Fibroblast of lung (primary cell): ENCODE data around the gene ELOVL5. TPM values are rescaled to one million over a fixed set of nuclear protein-coding genes. Genes with fewer than 3 reads are reported as not detected.

Source experiments
- DNase-seq, 2 donors: peaks; one replicate each; pipeline versions ENCODE4 v3.0.0 to v3.0.0-alpha.2; 2010; ENCODE audit warnings: low read depth in 2 of 2
- H2AFZ ChIP-seq: 2 replicates; pipeline ENCODE4 v1.5.1; 2012; ENCODE audit warnings: low read length, control low read depth, inconsistent platforms
- H3K27ac ChIP-seq: 2 replicates; pipeline ENCODE4 v1.5.1; 2011; ENCODE audit warnings: low read length, control low read depth; ENCODE audit not compliant: insufficient read depth
- H3K27me3 ChIP-seq: 2 replicates; pipeline ENCODE4 v1.5.1; 2011; ENCODE audit warnings: mild to moderate bottlenecking, low read length; ENCODE audit not compliant: control insufficient read depth, insufficient read depth
- H3K36me3 ChIP-seq: 2 replicates; pipeline ENCODE4 v1.5.1; 2011; ENCODE audit warnings: low read length; ENCODE audit not compliant: control insufficient read depth, insufficient read depth
- H3K4me1 ChIP-seq: 2 replicates; pipeline ENCODE4 v1.5.1; 2011; ENCODE audit warnings: low read length; ENCODE audit not compliant: control insufficient read depth, insufficient read depth; ENCODE audit errors: extremely low read depth
- H3K4me2 ChIP-seq: 2 replicates; pipeline ENCODE4 v1.5.1; 2011; ENCODE audit warnings: low read length, control low read depth; ENCODE audit not compliant: insufficient read depth; ENCODE audit errors: extremely low read depth
- H3K4me3 ChIP-seq, 4 experiments: fragments of 200-600 bp in 1 of 4; sonication (generic) in 1 of 4; replicated peaks in 1 of 4; 2 replicates each; pipeline ENCODE4 v1.5.1; 2011 to 2016; ENCODE audit warnings: low read length in 4 of 4, low read depth in 3 of 4, mild to moderate bottlenecking in 3 of 4, control low read depth in 2 of 4, inconsistent platforms in 1 of 4, mixed read lengths in 1 of 4; ENCODE audit not compliant: insufficient read depth in 1 of 4; ENCODE audit errors: control extremely low read depth in 1 of 4
- H3K79me2 ChIP-seq: 2 replicates; pipeline ENCODE4 v1.5.1; 2012; ENCODE audit warnings: mild to moderate bottlenecking, low read length, inconsistent platforms; ENCODE audit not compliant: control insufficient read depth, insufficient read depth
- H3K9ac ChIP-seq: 2 replicates; pipeline ENCODE4 v1.5.1; 2011; ENCODE audit warnings: mild to moderate bottlenecking, low read length, control low read depth; ENCODE audit not compliant: insufficient read depth
- H3K9me3 ChIP-seq: 2 replicates; pipeline ENCODE4 v1.5.1; 2012; ENCODE audit warnings: low read depth, low read length; ENCODE audit not compliant: control insufficient read depth, insufficient read depth
- H4K20me1 ChIP-seq: 2 replicates; pipeline ENCODE4 v1.5.1; 2011; ENCODE audit warnings: low read length; ENCODE audit not compliant: control insufficient read depth, insufficient read depth; ENCODE audit errors: extremely low read depth
- EZH2 ChIP-seq: IDR thresholded peaks from 2 replicates; pipeline ENCODE4 v1.5.1; 2012; ENCODE audit warnings: low read length, control low read depth, mild to moderate bottlenecking; ENCODE audit errors: missing control alignments
- polyA plus RNA-seq, 2 donors: library from polyadenylated mRNA; depleted of rRNA in 1 of 2; stranded (reverse) in 1 of 2; unstranded in 1 of 2; fragments of >200 nt; gene quantifications; 2 replicates each; pipeline ENCODE4 v1.2.1, GENCODE V29; 2011 to 2012; ENCODE audit warnings: missing spikeins in 1 of 2
- total RNA-seq: library from RNA; depleted of rRNA; stranded (reverse); fragments of >200 nt; gene quantifications from 2 replicates; pipeline ENCODE4 v1.2.1, GENCODE V29; 2014
- TF ChIP-seq, protein P1 (sequence below), 2 donors: IDR thresholded peaks in 1 of 2; conservative IDR thresholded peaks in 1 of 2; 1 replicate in 1 of 2; 2 replicates in 1 of 2; pipeline ENCODE4 v1.5.1; 2011 to 2012; ENCODE audit warnings: low read length in 2 of 2, control low read depth in 1 of 2, inconsistent platforms in 1 of 2, low read depth in 1 of 2, mild to moderate bottlenecking in 1 of 2

Gene ELOVL5
- total and polyA plus RNA-seq, 2 donors (not counting 1 experiment from before 2014, with no cell fraction given), result 67.7 to 96.7 TPM

DNA sequence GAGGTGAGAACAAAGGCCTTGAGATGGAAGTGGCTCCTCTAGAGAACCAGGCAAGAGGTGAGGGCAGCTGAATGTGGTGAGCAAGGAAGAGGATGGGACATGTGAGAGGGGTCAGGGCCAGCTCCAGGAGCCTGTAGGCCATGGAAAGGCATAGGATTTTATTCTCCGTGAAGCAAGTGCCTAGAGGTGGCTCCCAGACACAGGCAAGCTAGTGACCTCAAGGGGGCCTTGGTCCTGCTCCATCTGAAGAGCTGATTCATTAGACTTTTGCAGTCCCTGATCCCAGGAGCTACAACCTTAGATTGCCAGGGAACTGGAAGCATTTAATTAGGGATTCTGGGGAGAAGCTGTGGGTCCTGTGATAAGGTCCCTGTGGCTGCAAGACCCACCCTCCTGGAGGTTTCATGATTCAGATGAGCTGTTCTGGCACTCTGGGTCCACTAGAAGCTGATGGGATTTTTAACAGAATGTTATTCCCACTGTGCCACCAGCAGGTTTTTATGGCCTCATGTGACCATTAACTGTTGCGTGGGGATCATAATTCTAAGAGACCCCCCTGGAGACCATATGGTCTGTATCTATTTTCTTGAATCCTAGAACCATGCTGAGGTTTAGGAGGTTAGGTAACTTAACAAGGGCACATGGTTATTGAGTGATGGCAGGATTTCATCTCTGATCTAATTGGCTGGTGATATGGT lies 90.5 kb downstream of the ELOVL5 start:
- Histone ChIP-seq H3K4me3 (no peak overlapping the region), H3K4me2 (no peak overlapping the region), H3K79me2 (no peaks in the 10 kb centered on the region), H3K4me1 (no peaks in the 10 kb centered on the region), H3K9me3 (no peaks in the 10 kb centered on the region), H3K27ac (no peak overlapping the region), H3K36me3 (peaks cover 5% of the 10 kb centered on the region), H3K9ac (no peak overlapping the region), H4K20me1 (no peaks in the 10 kb centered on the region), H3K27me3 (no peaks in the 10 kb centered on the region), H2AFZ (no peak overlapping the region)
- DNase-seq, result no peak
- TF ChIP-seq, protein P1, sequence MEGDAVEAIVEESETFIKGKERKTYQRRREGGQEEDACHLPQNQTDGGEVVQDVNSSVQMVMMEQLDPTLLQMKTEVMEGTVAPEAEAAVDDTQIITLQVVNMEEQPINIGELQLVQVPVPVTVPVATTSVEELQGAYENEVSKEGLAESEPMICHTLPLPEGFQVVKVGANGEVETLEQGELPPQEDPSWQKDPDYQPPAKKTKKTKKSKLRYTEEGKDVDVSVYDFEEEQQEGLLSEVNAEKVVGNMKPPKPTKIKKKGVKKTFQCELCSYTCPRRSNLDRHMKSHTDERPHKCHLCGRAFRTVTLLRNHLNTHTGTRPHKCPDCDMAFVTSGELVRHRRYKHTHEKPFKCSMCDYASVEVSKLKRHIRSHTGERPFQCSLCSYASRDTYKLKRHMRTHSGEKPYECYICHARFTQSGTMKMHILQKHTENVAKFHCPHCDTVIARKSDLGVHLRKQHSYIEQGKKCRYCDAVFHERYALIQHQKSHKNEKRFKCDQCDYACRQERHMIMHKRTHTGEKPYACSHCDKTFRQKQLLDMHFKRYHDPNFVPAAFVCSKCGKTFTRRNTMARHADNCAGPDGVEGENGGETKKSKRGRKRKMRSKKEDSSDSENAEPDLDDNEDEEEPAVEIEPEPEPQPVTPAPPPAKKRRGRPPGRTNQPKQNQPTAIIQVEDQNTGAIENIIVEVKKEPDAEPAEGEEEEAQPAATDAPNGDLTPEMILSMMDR (conservative IDR thresholded peaks at IDR 0.05 in 1 of 2, IDR thresholded peaks at IDR 0.05 in 1 of 2; ENCODE audit: low read depth in 1 of 2, low read length in 2 of 2), result no peak
- TF ChIP-seq EZH2, result no peak

DNA sequence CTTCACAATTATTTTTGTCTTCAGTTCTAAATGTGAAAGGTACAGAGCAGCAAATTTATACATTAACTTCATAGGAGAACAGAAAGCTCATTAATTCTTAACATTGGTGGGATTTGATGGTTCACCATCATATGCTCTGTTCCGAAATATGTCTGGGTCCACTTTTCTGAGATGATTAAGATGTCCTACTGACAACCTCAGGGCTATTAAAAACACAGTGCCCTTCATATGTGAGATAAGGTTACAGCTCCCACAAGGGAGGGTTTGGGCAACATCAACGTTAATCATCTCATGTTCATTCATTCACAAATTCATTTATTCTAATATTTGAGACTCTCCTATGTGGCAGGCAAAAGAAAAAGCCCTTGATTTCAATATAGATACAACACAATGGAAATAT lies 91.2 kb downstream of the ELOVL5 start:
- H3K9me3 ChIP-seq, result no peaks in the 10 kb centered on the region
- no peak overlapping the region for H3K4me2 ChIP-seq
- no peak overlapping the region for H3K9ac ChIP-seq

DNA sequence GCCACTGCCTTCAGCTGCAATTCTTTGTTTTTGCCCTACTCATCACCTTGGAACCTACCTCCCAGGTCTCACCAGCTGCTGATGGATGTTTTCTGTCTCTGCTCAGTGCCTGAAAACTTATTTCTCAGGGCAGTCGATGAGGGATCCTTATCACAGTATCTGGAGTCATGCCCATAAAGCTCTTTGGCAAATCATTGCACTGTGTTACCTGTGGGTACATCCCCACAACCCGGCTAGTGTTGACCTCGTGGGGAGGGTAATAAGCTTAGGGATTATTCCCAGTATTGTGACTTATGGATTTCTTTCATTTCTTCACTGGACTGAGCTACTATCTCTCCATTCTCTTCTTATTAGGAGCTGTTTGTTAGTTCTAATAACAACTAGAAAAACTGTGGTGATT lies 91.7 kb downstream of the ELOVL5 start:
- Histone ChIP-seq H3K4me2 (no peak overlapping the region), H3K36me3 (peaks cover 5% of the 10 kb centered on the region), H3K9ac (no peak overlapping the region), H4K20me1 (no peaks in the 10 kb centered on the region), H2AFZ (no peak overlapping the region), H3K27me3 (no peaks in the 10 kb centered on the region), H3K4me1 (no peaks in the 10 kb centered on the region), H3K27ac (no peak overlapping the region), H3K79me2 (no peaks in the 10 kb centered on the region), H3K4me3 (no peak overlapping the region), H3K9me3 (no peaks in the 10 kb centered on the region)
- no peak for TF ChIP-seq EZH2
- TF ChIP-seq, protein P1 (conservative IDR thresholded peaks at IDR 0.05 in 1 of 2, IDR thresholded peaks at IDR 0.05 in 1 of 2; ENCODE audit: low read depth in 1 of 2, low read length in 2 of 2), result no peak
- DNase-seq, result no peak

More for the DNA sequence above, 91.2 kb downstream of the ELOVL5 start:
- H3K79me2 ChIP-seq, result no peaks in the 10 kb centered on the region
- no peak overlapping the region for H3K27ac ChIP-seq
- H3K27me3 ChIP-seq, result no peaks in the 10 kb centered on the region
- no peak overlapping the region for H2AFZ ChIP-seq
- no peak overlapping the region for H3K4me3 ChIP-seq
- no peaks in the 10 kb centered on the region for H4K20me1 ChIP-seq
- no peaks in the 10 kb centered on the region for H3K4me1 ChIP-seq
- DNase-seq, result no peak
- peaks cover 5% of the 10 kb centered on the region for H3K36me3 ChIP-seq
- TF ChIP-seq, protein P1 (conservative IDR thresholded peaks at IDR 0.05 in 1 of 2, IDR thresholded peaks at IDR 0.05 in 1 of 2; ENCODE audit: low read depth in 1 of 2, low read length in 2 of 2), result no peak
- no peak for TF ChIP-seq EZH2
